ENCODE measurements around the gene SLC22A25. TPM values are rescaled to one million over a fixed set of nuclear protein-coding genes. Genes with fewer than 3 reads are reported as not detected.
A peak's percentile ranks its signal among the peaks of the same experiment; 100 is the strongest.

Gene SLC22A25
- total RNA-seq, 2 donors from 2014 or later: not detected

DNA sequence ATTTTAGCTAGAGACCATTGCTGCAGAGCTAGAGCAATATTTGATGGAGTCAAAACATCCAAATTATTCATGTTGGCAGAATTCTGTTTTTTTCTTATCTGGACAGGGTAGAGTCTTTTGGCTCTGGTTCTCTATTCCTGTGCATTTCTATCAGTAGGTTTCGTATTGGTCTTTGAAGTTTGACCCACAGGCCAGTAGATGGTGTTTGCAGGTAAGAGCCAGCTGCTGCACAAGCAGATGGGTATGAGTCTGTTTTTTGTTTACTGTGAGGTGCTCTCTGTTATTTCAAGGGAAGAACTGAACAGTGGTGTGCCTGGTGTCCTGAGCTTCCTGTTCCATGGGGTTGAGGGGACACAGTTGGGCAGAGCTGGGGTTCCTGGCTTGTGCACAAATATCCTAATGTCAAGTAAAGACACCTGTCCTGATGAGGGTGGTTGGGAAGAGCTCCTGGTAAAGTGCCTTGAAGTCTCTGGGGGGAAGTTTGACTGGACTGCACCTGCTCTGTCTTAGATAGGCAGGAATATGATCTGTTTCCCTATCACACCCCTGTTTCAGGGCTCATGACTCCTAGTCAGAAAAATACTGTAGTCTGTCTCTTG, 34.0 kb upstream of the SLC22A25 start:
- Histone ChIP-seq H3K4me1 (replicated peaks) (peaks cover 4% of the 10 kb centered on the region), H3K27me3 (replicated peaks; ENCODE audit: insufficient read depth) (no peaks in the 10 kb centered on the region), H3K9me3 (no peaks in the 10 kb centered on the region), H3K36me3 (no peaks in the 10 kb centered on the region), H3K4me3 (no peak overlapping the region), H3K27ac (no peak overlapping the region)
- intact Hi-C loops (cut with DNase I): no loop called here
- 45% methylated on average over 1 of the region's 1 CpG for WGBS
- TF ChIP-seq, protein P1, sequence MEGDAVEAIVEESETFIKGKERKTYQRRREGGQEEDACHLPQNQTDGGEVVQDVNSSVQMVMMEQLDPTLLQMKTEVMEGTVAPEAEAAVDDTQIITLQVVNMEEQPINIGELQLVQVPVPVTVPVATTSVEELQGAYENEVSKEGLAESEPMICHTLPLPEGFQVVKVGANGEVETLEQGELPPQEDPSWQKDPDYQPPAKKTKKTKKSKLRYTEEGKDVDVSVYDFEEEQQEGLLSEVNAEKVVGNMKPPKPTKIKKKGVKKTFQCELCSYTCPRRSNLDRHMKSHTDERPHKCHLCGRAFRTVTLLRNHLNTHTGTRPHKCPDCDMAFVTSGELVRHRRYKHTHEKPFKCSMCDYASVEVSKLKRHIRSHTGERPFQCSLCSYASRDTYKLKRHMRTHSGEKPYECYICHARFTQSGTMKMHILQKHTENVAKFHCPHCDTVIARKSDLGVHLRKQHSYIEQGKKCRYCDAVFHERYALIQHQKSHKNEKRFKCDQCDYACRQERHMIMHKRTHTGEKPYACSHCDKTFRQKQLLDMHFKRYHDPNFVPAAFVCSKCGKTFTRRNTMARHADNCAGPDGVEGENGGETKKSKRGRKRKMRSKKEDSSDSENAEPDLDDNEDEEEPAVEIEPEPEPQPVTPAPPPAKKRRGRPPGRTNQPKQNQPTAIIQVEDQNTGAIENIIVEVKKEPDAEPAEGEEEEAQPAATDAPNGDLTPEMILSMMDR (IDR thresholded peaks at IDR 0.05): peak in 1 of 4 experiments; percentile 31
- TF ChIP-seq POLR2AphosphoS5 (IDR thresholded peaks at IDR 0.05): no peak
- DNase-seq (ENCODE audit: low spot score): no peak

DNA sequence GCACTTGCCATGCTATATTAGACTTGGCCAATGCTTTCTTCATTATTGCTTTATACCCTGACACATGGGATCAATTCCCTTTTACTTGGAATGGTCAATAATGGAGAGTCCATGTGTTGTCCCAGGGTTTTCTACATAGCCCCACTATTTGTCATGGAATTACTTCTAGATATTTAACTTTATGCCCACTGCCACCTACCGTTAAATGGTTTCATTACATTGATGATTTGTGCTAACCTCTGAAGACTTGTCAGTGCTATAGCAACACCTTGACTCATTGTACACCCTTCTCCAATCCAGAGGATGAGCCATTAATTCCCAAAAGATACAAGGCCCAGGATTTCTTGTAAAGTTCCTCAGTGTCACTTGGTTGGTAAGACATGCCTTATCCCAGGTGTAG, 31.4 kb upstream of the SLC22A25 start:
- H3K4me1 ChIP-seq (replicated peaks): no peaks in the 10 kb centered on the region
- DNase-seq (ENCODE audit: low spot score): no peak
- no peak overlapping the region for H3K4me3 ChIP-seq
- intact Hi-C loops (cut with DNase I): no loop called here
- H3K27me3 ChIP-seq (replicated peaks; ENCODE audit: insufficient read depth): no peaks in the 10 kb centered on the region
- H3K36me3 ChIP-seq: no peaks in the 10 kb centered on the region
- H3K27ac ChIP-seq: no peak overlapping the region
- TF ChIP-seq, protein P1 (IDR thresholded peaks at IDR 0.05): no peak
- TF ChIP-seq POLR2A (IDR thresholded peaks at IDR 0.05): no peak
- TF ChIP-seq POLR2AphosphoS5 (IDR thresholded peaks at IDR 0.05): no peak
- H3K9me3 ChIP-seq: no peaks in the 10 kb centered on the region
- 65% methylated on average over 1 of the region's 1 CpG for WGBS

- no peaks in the 10 kb centered on the region for H3K4me1 ChIP-seq (replicated peaks)
- DNase-seq (ENCODE audit: low spot score): no peak
- WGBS: 95% methylated on average over 3 of the region's 3 CpGs
- H3K27me3 ChIP-seq (replicated peaks; ENCODE audit: insufficient read depth): no peaks in the 10 kb centered on the region
- no peak for TF ChIP-seq POLR2AphosphoS5 (IDR thresholded peaks at IDR 0.05)
- TF ChIP-seq POLR2A (IDR thresholded peaks at IDR 0.05): no peak
- TF ChIP-seq, protein P1 (IDR thresholded peaks at IDR 0.05): no peak
- no peak overlapping the region for H3K27ac ChIP-seq
- no peak overlapping the region for H3K4me3 ChIP-seq
- H3K36me3 ChIP-seq: no peaks in the 10 kb centered on the region
- no peaks in the 10 kb centered on the region for H3K9me3 ChIP-seq
- intact Hi-C loops (cut with DNase I): no loop called here
These were observed 30.3 kb upstream of the SLC22A25 start for GRCh38 chr11:63273685-63274084.

GRCh38 chr11:63262547-63262946, 19.1 kb upstream of the SLC22A25 start:
- H3K36me3 ChIP-seq: no peaks in the 10 kb centered on the region
- intact Hi-C loops (cut with DNase I): no loop called here
- H3K27me3 ChIP-seq (replicated peaks; ENCODE audit: insufficient read depth): no peaks in the 10 kb centered on the region
- no peaks in the 10 kb centered on the region for H3K4me1 ChIP-seq (replicated peaks)
- TF ChIP-seq POLR2A (IDR thresholded peaks at IDR 0.05): no peak
- H3K4me3 ChIP-seq: no peak overlapping the region
- WGBS: 25% methylated on average over 3 of the region's 3 CpGs
- no peaks in the 10 kb centered on the region for H3K9me3 ChIP-seq
- no peak for DNase-seq (ENCODE audit: low spot score)
- no peak overlapping the region for H3K27ac ChIP-seq

- Histone ChIP-seq H3K27me3 (replicated peaks; ENCODE audit: insufficient read depth) (no peaks in the 10 kb centered on the region), H3K4me1 (replicated peaks) (no peaks in the 10 kb centered on the region), H3K9me3 (no peaks in the 10 kb centered on the region), H3K27ac (no peak overlapping the region), H3K36me3 (no peaks in the 10 kb centered on the region), H3K4me3 (no peak overlapping the region)
- 89% methylated on average over 2 of the region's 2 CpGs for WGBS
- TF ChIP-seq, protein P1 (IDR thresholded peaks at IDR 0.05): no peak
- no peak for TF ChIP-seq POLR2A (IDR thresholded peaks at IDR 0.05)
- TF ChIP-seq POLR2AphosphoS5 (IDR thresholded peaks at IDR 0.05): no peak
- intact Hi-C loops (cut with DNase I): no loop called here
- no peak for DNase-seq (ENCODE audit: low spot score)
These were observed 7.9 kb upstream of the SLC22A25 start for GRCh38 chr11:63251312-63251711.

All from prostate gland (tissue), 2 donors.